ENCODE results near the gene PKNOX2.

PKNOX2 gene

GRCh38 chr11:125393331-125393730 is 228.8 kb downstream of the PKNOX2 start:
- DNase-seq, result no peak

GRCh38 chr11:125394296-125394695 is 229.7 kb downstream of the PKNOX2 start:
- no peak for DNase-seq

- DNase-seq, result no peak
These were observed 232.9 kb downstream of the PKNOX2 start for GRCh38 chr11:125397421-125397820.

GRCh38 chr11:125398475-125398874 is 233.9 kb downstream of the PKNOX2 start:
- DNase-seq, result no peak

- no peak for DNase-seq
These were observed 234.6 kb downstream of the PKNOX2 start for GRCh38 chr11:125398994-125399640.

- DNase-seq, result no peak
These were observed 235.4 kb downstream of the PKNOX2 start for GRCh38 chr11:125399945-125400344.

- DNase-seq, result no peak
These were observed 236.7 kb downstream of the PKNOX2 start for GRCh38 chr11:125401235-125401634.

- no peak for DNase-seq
These were observed 237.2 kb downstream of the PKNOX2 start for GRCh38 chr11:125401746-125402145.

- no peak for DNase-seq
These were observed 237.9 kb downstream of the PKNOX2 start for GRCh38 chr11:125402435-125402834.

GRCh38 chr11:125404157-125404810 is 239.7 kb downstream of the PKNOX2 start:
- DNase-seq, result no peak

GRCh38 chr11:125404811-125405790 is 240.6 kb downstream of the PKNOX2 start:
- DNase-seq, result peak; percentile 73

- DNase-seq, result no peak
These were observed 242.5 kb downstream of the PKNOX2 start for GRCh38 chr11:125407046-125407445.

GRCh38 chr11:125408311-125408711 is 243.8 kb downstream of the PKNOX2 start:
- DNase-seq, result no peak

GRCh38 chr11:125410091-125410490 is 245.5 kb downstream of the PKNOX2 start:
- DNase-seq, result no peak

- DNase-seq, result no peak
These were observed 247.6 kb downstream of the PKNOX2 start for GRCh38 chr11:125412177-125412496.

GRCh38 chr11:125412509-125412908 is 248.0 kb downstream of the PKNOX2 start:
- DNase-seq, result no peak

GRCh38 chr11:125413226-125413625 is 248.7 kb downstream of the PKNOX2 start:
- no peak for DNase-seq

- no peak for DNase-seq
These were observed 249.6 kb downstream of the PKNOX2 start for GRCh38 chr11:125414121-125414520.

GRCh38 chr11:125416981-125417935 is 252.7 kb downstream of the PKNOX2 start:
- no peak for DNase-seq

- DNase-seq, result no peak
These were observed 253.8 kb downstream of the PKNOX2 start for GRCh38 chr11:125418396-125418795.

- no peak for DNase-seq
These were observed 258.1 kb downstream of the PKNOX2 start for GRCh38 chr11:125422681-125423080.

GRCh38 chr11:125423247-125423849 is 258.8 kb downstream of the PKNOX2 start:
- DNase-seq, result no peak

Measured in activated CD8-positive, alpha-beta memory T cell treated with anti-CD3 and anti-CD28 coated beads, Interleukin-2, amount 50 U/mL, for 4 hours (primary cell).